Measurements from ENCODE around the gene GAS7. TPM values are rescaled to one million over a fixed set of nuclear protein-coding genes. Genes with fewer than 3 reads are reported as not detected.

GAS7 gene
- total RNA-seq, 1 donor from 2014 or later: 2.0 TPM

DNA sequence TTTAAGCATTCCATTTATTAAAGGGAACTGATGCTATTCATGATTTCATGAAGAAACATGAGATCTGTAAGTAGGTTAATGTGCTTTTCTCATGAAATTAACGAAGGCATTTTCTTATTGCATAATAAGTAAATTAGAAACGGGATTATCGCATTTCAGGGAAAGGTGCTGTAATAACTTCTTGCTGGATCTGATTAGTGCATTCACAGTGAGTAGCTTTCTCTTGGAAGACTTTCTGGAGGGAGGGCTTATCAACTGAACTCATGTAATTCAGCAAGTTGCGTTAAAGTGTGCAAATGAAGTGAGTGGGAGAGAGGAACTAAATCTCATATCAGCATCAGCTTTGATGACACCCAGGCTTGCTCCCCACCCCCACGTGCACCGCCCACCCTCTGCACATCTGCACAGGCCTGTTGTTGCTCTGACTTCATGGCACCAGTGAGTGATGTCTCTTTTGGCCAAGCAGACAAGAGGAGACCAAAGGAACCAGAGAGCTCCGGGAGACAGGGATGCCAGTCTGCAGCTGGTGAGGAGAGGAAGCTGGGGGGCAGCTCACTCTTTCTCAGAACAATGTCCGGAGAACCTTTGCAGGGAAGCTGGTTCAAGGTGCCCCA, 26.3 kb upstream of the GAS7 start:
- H3K27me3 Mint-ChIP-seq (ENCODE audit: unreplicated experiment): peaks cover 4% of the 10 kb centered on the region
- no peak for DNase-seq

DNA sequence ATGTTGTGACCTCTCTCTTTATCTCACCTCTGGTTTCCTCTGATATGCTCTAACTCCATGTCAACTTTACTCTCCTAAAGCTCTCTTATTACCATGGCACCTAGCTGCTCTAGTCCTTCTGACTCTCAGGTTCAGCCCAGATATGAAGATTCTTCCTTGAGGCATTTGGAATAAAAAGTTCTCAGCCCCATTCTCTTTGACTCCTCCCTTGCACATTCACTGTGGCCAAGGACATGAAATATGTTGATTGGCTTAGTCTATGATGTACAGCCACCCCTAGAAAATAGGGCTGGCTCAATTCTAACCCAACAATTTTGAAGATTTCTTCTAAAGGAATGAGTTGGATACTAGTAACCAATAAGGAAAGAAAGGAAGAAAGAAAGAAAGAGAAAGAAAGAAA, 20.8 kb upstream of the GAS7 start:
- peaks cover 5% of the 10 kb centered on the region for H3K36me3 Mint-ChIP-seq (ENCODE audit: unreplicated experiment)
- DNase-seq: no peak
- peaks cover 5% of the 10 kb centered on the region for H3K4me1 Mint-ChIP-seq (ENCODE audit: low read depth, unreplicated experiment)
- H3K27me3 Mint-ChIP-seq (ENCODE audit: unreplicated experiment): no peaks in the 10 kb centered on the region
- peaks cover 3% of the 10 kb centered on the region for H3K9me3 Mint-ChIP-seq (ENCODE audit: unreplicated experiment)
- TF ChIP-seq, protein P1, sequence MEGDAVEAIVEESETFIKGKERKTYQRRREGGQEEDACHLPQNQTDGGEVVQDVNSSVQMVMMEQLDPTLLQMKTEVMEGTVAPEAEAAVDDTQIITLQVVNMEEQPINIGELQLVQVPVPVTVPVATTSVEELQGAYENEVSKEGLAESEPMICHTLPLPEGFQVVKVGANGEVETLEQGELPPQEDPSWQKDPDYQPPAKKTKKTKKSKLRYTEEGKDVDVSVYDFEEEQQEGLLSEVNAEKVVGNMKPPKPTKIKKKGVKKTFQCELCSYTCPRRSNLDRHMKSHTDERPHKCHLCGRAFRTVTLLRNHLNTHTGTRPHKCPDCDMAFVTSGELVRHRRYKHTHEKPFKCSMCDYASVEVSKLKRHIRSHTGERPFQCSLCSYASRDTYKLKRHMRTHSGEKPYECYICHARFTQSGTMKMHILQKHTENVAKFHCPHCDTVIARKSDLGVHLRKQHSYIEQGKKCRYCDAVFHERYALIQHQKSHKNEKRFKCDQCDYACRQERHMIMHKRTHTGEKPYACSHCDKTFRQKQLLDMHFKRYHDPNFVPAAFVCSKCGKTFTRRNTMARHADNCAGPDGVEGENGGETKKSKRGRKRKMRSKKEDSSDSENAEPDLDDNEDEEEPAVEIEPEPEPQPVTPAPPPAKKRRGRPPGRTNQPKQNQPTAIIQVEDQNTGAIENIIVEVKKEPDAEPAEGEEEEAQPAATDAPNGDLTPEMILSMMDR (IDR thresholded peaks at IDR 0.05; ENCODE audit: partially characterized antibody, unreplicated experiment): no peak
- H3K4me3 Mint-ChIP-seq (ENCODE audit: unreplicated experiment): no peak overlapping the region
- no peak overlapping the region for H3K27ac Mint-ChIP-seq (ENCODE audit: unreplicated experiment)

More for the DNA sequence above, 26.3 kb upstream of the GAS7 start:
- Mint-ChIP-seq H3K27ac (ENCODE audit: unreplicated experiment) (no peak overlapping the region), H3K4me3 (ENCODE audit: unreplicated experiment) (no peak overlapping the region), H3K4me1 (ENCODE audit: low read depth, unreplicated experiment) (no peaks in the 10 kb centered on the region), H3K36me3 (ENCODE audit: unreplicated experiment) (peaks cover 5% of the 10 kb centered on the region), H3K9me3 (ENCODE audit: unreplicated experiment) (peaks cover 2% of the 10 kb centered on the region)
- TF ChIP-seq, protein P1 (IDR thresholded peaks at IDR 0.05; ENCODE audit: partially characterized antibody, unreplicated experiment): no peak

DNA sequence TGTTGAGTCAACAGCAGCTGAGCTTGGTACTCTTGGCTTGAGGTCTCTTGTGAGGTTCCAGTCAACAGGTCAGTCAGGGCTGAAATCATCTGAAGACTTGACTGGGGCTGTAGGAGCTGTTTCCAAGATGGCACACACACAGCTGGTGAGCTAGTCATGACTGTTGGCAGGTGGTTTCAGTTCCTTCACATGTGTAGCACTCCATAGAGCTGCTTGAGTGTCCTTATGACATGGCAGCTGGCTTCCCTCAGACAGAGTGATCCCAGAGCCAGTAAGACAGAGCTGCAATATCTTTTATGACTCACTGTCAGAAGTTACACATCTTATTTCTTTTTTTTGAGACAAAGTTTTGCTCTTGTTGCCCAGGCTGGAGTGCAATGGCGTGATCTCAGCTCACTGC, 19.5 kb upstream of the GAS7 start:
- H3K27ac Mint-ChIP-seq (ENCODE audit: unreplicated experiment): no peak overlapping the region
- peaks cover 2% of the 10 kb centered on the region for H3K9me3 Mint-ChIP-seq (ENCODE audit: unreplicated experiment)
- H3K36me3 Mint-ChIP-seq (ENCODE audit: unreplicated experiment): peaks cover 2% of the 10 kb centered on the region
- no peak overlapping the region for H3K4me3 Mint-ChIP-seq (ENCODE audit: unreplicated experiment)
- H3K4me1 Mint-ChIP-seq (ENCODE audit: low read depth, unreplicated experiment): peaks cover 5% of the 10 kb centered on the region
- DNase-seq: no peak
- TF ChIP-seq, protein P1 (IDR thresholded peaks at IDR 0.05; ENCODE audit: partially characterized antibody, unreplicated experiment): no peak
- H3K27me3 Mint-ChIP-seq (ENCODE audit: unreplicated experiment): peaks cover 1% of the 10 kb centered on the region

- peak; percentile 75 for DNase-seq
- Mint-ChIP-seq H3K9me3 (ENCODE audit: unreplicated experiment) (peaks cover 4% of the 10 kb centered on the region), H3K27ac (ENCODE audit: unreplicated experiment) (peak overlapping the region; percentile 26), H3K27me3 (ENCODE audit: unreplicated experiment) (peaks cover 1% of the 10 kb centered on the region), H3K36me3 (ENCODE audit: unreplicated experiment) (no peaks in the 10 kb centered on the region), H3K4me3 (ENCODE audit: unreplicated experiment) (peak overlapping the region; percentile 4), H3K4me1 (ENCODE audit: low read depth, unreplicated experiment) (peaks cover 5% of the 10 kb centered on the region)
- TF ChIP-seq, protein P1 (IDR thresholded peaks at IDR 0.05; ENCODE audit: partially characterized antibody, unreplicated experiment): no peak
Measured at GRCh38 chr17:10216213-10216938, 18.0 kb upstream of the GAS7 start.

GRCh38 chr17:10215286-10215685, 16.9 kb upstream of the GAS7 start:
- DNase-seq: no peak
- Mint-ChIP-seq H3K27ac (ENCODE audit: unreplicated experiment) (no peak overlapping the region), H3K4me1 (ENCODE audit: low read depth, unreplicated experiment) (peaks cover 5% of the 10 kb centered on the region), H3K36me3 (ENCODE audit: unreplicated experiment) (no peaks in the 10 kb centered on the region), H3K9me3 (ENCODE audit: unreplicated experiment) (peaks cover 4% of the 10 kb centered on the region), H3K4me3 (ENCODE audit: unreplicated experiment) (no peak overlapping the region), H3K27me3 (ENCODE audit: unreplicated experiment) (peaks cover 1% of the 10 kb centered on the region)
- TF ChIP-seq, protein P1 (IDR thresholded peaks at IDR 0.05; ENCODE audit: partially characterized antibody, unreplicated experiment): no peak

Measured in glutamatergic neuron (in vitro differentiated cells).